IMR-90 (cell line): ENCODE measurements around the gene NPR3. TPM values are rescaled to one million over a fixed set of nuclear protein-coding genes. Genes with fewer than 3 reads are reported as not detected.
A peak's percentile ranks its signal among the peaks of the same experiment; 100 is the strongest.

Source experiments
- ATAC-seq: fragments of 200-7000 bp; cut with Tn5 transposase; 2 replicates; pipeline ENCODE4 v1.9.1; 2020; ENCODE audit warnings: low read depth, mild to moderate bottlenecking, moderate library complexity
- BruUV-seq: library from RNA; stranded (reverse); fragments of 400-500 nt; replicated peaks from 2 replicates; lab custom pipeline; 2021; lab: Mats Ljungman, UMichigan
- CTCF ChIA-PET: fragments of 300-600 bp; formaldehyde crosslinking; extraction: SDS; loops from one replicate; lab custom pipeline; 2021; ENCODE audit warnings: antibody characterized with exemption; lab: Yijun Ruan, JAX
- POLR2A ChIA-PET: fragments of 300-600 bp; sonication (Branson Sonifier 250); formaldehyde crosslinking; loops from one replicate; lab custom pipeline; 2022; ENCODE audit warnings: antibody characterized with exemption; ENCODE audit not compliant: unreplicated experiment; lab: Charles Lee
- DNase-seq: peaks from one replicate; pipeline ENCODE4 v3.0.0; 2013
- H2AFZ ChIP-seq: replicated peaks from 2 replicates; pipeline ENCODE3; 2013; ENCODE audit warnings: low read length, mild to moderate bottlenecking; ENCODE audit not compliant: poor library complexity
- H2AK5ac ChIP-seq: 2 replicates; pipeline ENCODE4 v1.6.1; 2013; ENCODE audit warnings: low read depth, low read length, inconsistent platforms
- H2AK9ac ChIP-seq: replicated peaks from 2 replicates; pipeline ENCODE3; 2013; ENCODE audit warnings: mild to moderate bottlenecking, low read depth, low read length, moderate library complexity; ENCODE audit not compliant: poor library complexity
- H2BK120ac ChIP-seq: 2 replicates; pipeline ENCODE4 v1.6.1; 2013; ENCODE audit warnings: low read depth, low read length, inconsistent platforms
- H2BK15ac ChIP-seq: 3 replicates; pipeline ENCODE4 v1.6.1; 2013; ENCODE audit warnings: low read depth, low read length, inconsistent platforms
- H2BK20ac ChIP-seq: 2 replicates; pipeline ENCODE4 v1.6.1; 2013; ENCODE audit warnings: low read depth, mild to moderate bottlenecking, inconsistent platforms, low read length, moderate library complexity
- H2BK5ac ChIP-seq: 2 replicates; pipeline ENCODE4 v1.6.1; 2013; ENCODE audit warnings: mild to moderate bottlenecking, low read depth, low read length, inconsistent platforms; ENCODE audit not compliant: poor library complexity, severe bottlenecking
- H3K14ac ChIP-seq: replicated peaks from 2 replicates; pipeline ENCODE4 v1.6.1; 2013; ENCODE audit warnings: low read depth, low read length, inconsistent platforms
- H3K18ac ChIP-seq: 2 replicates; pipeline ENCODE4 v1.6.1; 2013; ENCODE audit warnings: low read depth, low read length, control low read depth
- H3K23ac ChIP-seq: 2 replicates; pipeline ENCODE4 v1.6.1; 2013; ENCODE audit warnings: low read depth, low read length, inconsistent platforms
- H3K27ac ChIP-seq: 2 replicates; pipeline ENCODE4 v1.5.1; 2013; ENCODE audit warnings: mild to moderate bottlenecking, control low read depth, low read length; ENCODE audit not compliant: insufficient read depth
- H3K27me3 ChIP-seq: 2 replicates; pipeline ENCODE4 v1.6.1; 2013; ENCODE audit warnings: low read length; ENCODE audit not compliant: control insufficient read depth, insufficient read depth
- H3K36me3 ChIP-seq: 2 replicates; pipeline ENCODE4 v1.6.1; 2013; ENCODE audit warnings: low read length, mixed read lengths; ENCODE audit not compliant: control insufficient read depth, insufficient read depth
- H3K4ac ChIP-seq: 2 replicates; pipeline ENCODE4 v1.6.1; 2013; ENCODE audit warnings: low read depth, low read length, inconsistent platforms
- H3K4me1 ChIP-seq: 2 replicates; pipeline ENCODE4 v1.6.1; 2013; ENCODE audit warnings: low read length, mixed read lengths; ENCODE audit not compliant: control insufficient read depth, insufficient read depth
- H3K4me2 ChIP-seq: 2 replicates; pipeline ENCODE4 v1.6.1; 2013; ENCODE audit warnings: low read depth, mild to moderate bottlenecking, control low read depth, low read length, moderate library complexity
- H3K4me3 ChIP-seq: 2 replicates; pipeline ENCODE4 v1.5.1; 2013; ENCODE audit warnings: low read depth, mild to moderate bottlenecking, control low read depth, low read length, moderate library complexity; ENCODE audit not compliant: insufficient read depth
- H3K56ac ChIP-seq: 2 replicates; pipeline ENCODE4 v1.6.1; 2013; ENCODE audit warnings: low read length, inconsistent platforms; ENCODE audit not compliant: insufficient read depth; ENCODE audit errors: extremely low read depth
- H3K79me1 ChIP-seq, 2 experiments: 2 replicates each; pipeline ENCODE4 v1.6.1; 2013; ENCODE audit warnings: low read length in 2 of 2, inconsistent platforms in 1 of 2, low read depth in 1 of 2
- H3K9ac ChIP-seq: 2 replicates; pipeline ENCODE4 v1.6.1; 2013; ENCODE audit warnings: low read depth, low read length, control low read depth
- H3K9me1 ChIP-seq: 2 replicates; pipeline ENCODE4 v1.6.1; 2013; ENCODE audit warnings: low read length, inconsistent platforms; ENCODE audit not compliant: insufficient read depth
- H3K9me3 ChIP-seq: 2 replicates; pipeline ENCODE4 v1.6.1; 2013; ENCODE audit warnings: low read length; ENCODE audit not compliant: control insufficient read depth, insufficient read depth
- H4K20me1 ChIP-seq: 2 replicates; pipeline ENCODE4 v1.6.1; 2013; ENCODE audit warnings: low read length, inconsistent platforms; ENCODE audit not compliant: insufficient read depth
- H4K5ac ChIP-seq: 2 replicates; pipeline ENCODE4 v1.6.1; 2013; ENCODE audit warnings: mild to moderate bottlenecking, low read depth, low read length, control low read depth
- H4K8ac ChIP-seq, 2 experiments: 2 replicates each; pipeline ENCODE4 v1.6.1; 2013; ENCODE audit warnings: low read depth in 2 of 2, low read length in 2 of 2, control low read depth in 1 of 2, inconsistent platforms in 1 of 2
- H4K91ac ChIP-seq: 2 replicates; pipeline ENCODE4 v1.6.1; 2013; ENCODE audit warnings: low read depth, low read length, inconsistent platforms; ENCODE audit not compliant: insufficient read depth
- CHD1 ChIP-seq: IDR thresholded peaks from 2 replicates; pipeline ENCODE4 v1.6.1; 2012; ENCODE audit warnings: low read depth, low read length, improper control_type of control experiment
- CTCF ChIP-seq: conservative IDR thresholded peaks from 2 replicates; pipeline ENCODE4 v1.5.1; 2012; ENCODE audit warnings: mild to moderate bottlenecking, low read depth, low read length, improper control_type of control experiment
- ELK1 ChIP-seq: fragments of 150-350 bp; IDR thresholded peaks from 2 replicates; pipeline ENCODE4 v1.6.1; 2016; ENCODE audit warnings: low read depth, mild to moderate bottlenecking, low read length, moderate library complexity, borderline replicate concordance
- FOS ChIP-seq: fragments of 150-350 bp; IDR thresholded peaks from 2 replicates; pipeline ENCODE4 v1.6.1; 2016; ENCODE audit warnings: low read depth, low read length
- MAFK ChIP-seq: IDR thresholded peaks from 2 replicates; pipeline ENCODE4 v1.6.1; 2012; ENCODE audit warnings: low read depth, low read length, improper control_type of control experiment
- MAZ ChIP-seq: IDR thresholded peaks from 2 replicates; pipeline ENCODE4 v1.6.1; 2012; ENCODE audit warnings: low read depth, mild to moderate bottlenecking, low read length, improper control_type of control experiment, moderate library complexity, borderline replicate concordance
- MXI1 ChIP-seq: IDR thresholded peaks from 2 replicates; pipeline ENCODE4 v1.6.1; 2012; ENCODE audit warnings: low read depth, mild to moderate bottlenecking, low read length, moderate library complexity, borderline replicate concordance
- NFE2L2 ChIP-seq: fragments of 150-350 bp; IDR thresholded peaks from 2 replicates; pipeline ENCODE4 v1.6.1; 2016; ENCODE audit warnings: low read depth, mild to moderate bottlenecking, low read length
- POLR2A ChIP-seq: IDR thresholded peaks from 2 replicates; pipeline ENCODE4 v1.6.1; 2012; ENCODE audit warnings: mild to moderate bottlenecking, low read depth, low read length
- RAD21 ChIP-seq: IDR thresholded peaks from 2 replicates; pipeline ENCODE4 v1.6.1; 2012; ENCODE audit warnings: low read length, improper control_type of control experiment
- RCOR1 ChIP-seq: IDR thresholded peaks from 2 replicates; pipeline ENCODE4 v1.6.1; 2012; ENCODE audit warnings: mild to moderate bottlenecking, low read length, improper control_type of control experiment; ENCODE audit not compliant: insufficient replicate concordance
- RFX5 ChIP-seq: IDR thresholded peaks from 2 replicates; pipeline ENCODE4 v1.8.0; 2012; ENCODE audit warnings: low read depth, mild to moderate bottlenecking, low read length, moderate library complexity
- SMC3 ChIP-seq: fragments of 150-350 bp; IDR thresholded peaks from 2 replicates; pipeline ENCODE4 v1.6.1; 2016; ENCODE audit warnings: low read depth, mild to moderate bottlenecking, antibody characterized with exemption, low read length, moderate library complexity
- USF2 ChIP-seq: fragments of 150-350 bp; IDR thresholded peaks from 2 replicates; pipeline ENCODE4 v1.6.1; 2017; ENCODE audit warnings: mild to moderate bottlenecking, antibody characterized with exemption, low read length, low read depth
- WGBS, 2 experiments: methylation state at CpG; one replicate each; pipeline versions ENCODE4 v1.1.5 to v1.1.7; 2013; ENCODE audit warnings: missing lambda C conversion rate in 2 of 2; ENCODE audit not compliant: insufficient read length in 1 of 2; ENCODE audit errors: extremely low coverage in 2 of 2; 5-methylcytosine and 5-hydroxymethylcytosine counted together
- dilution Hi-C: fragments of 300-500 bp; cut with HindIII; formaldehyde crosslinking; loops from one replicate; pipeline ENCODE4 v1.14.3; 2018; ENCODE audit warnings: low sequenced_read_pairs; ENCODE audit not compliant: unreplicated experiment
- in situ Hi-C: fragments of 300-500 bp; cut with MboI; formaldehyde crosslinking; loops from 3 replicates; pipeline ENCODE4 v1.14.3; 2019; ENCODE audit warnings: low sequenced_read_pairs, inconsistent platforms, mixed read lengths
- intact Hi-C: fragments of 100-400 bp; cut with micrococcal nuclease; formaldehyde crosslinking; loops from 2 replicates; pipeline ENCODE4 v1.10.0; 2022
- polyA plus RNA-seq, 3 experiments: library from polyadenylated mRNA; depleted of rRNA; stranded (reverse); fragments of >200 nt; gene quantifications; 2 replicates each; pipeline ENCODE4 v1.2.3, GENCODE V29; 2012; ENCODE audit warnings: low replicate concordance in 1 of 3
- total RNA-seq: library from RNA; depleted of rRNA; stranded (reverse); fragments of >200 nt; gene quantifications from 2 replicates; pipeline ENCODE4 v1.2.3, GENCODE V29; 2012

The NPR3 gene
- total and polyA plus RNA-seq, 2 of the 4 experiments (the other 2 are of a cell fraction), result 24.6 to 88.2 TPM

GRCh38 chr5:32713770-32714381 is 2.8 kb downstream of the NPR3 start:
- Histone ChIP-seq H3K27me3 (no peaks in the 10 kb centered on the region), H3K27ac (peak overlapping the region; percentile 33), H4K20me1 (no peaks in the 10 kb centered on the region), H4K91ac (peak overlapping the region; percentile 72; the same call in 1 of the 2 replicates), H3K9ac (peak overlapping the region; percentile 80), H3K23ac (0 out of 2 replicates have a peak overlapping the region, but pooled peaks have one; percentile 48), H2BK20ac (no peak overlapping the region), H3K4ac (no peak overlapping the region), H3K4me2 (peak overlapping the region; percentile 85), H3K4me3 (peak overlapping the region; percentile 72), H3K56ac (no peak overlapping the region), H3K18ac (peak overlapping the region; percentile 32; the same call in 1 of the 2 replicates), H3K14ac (no peak overlapping the region; the same call in 1 of the 2 replicates), H3K79me1 (no peaks in the 10 kb centered on the region; a peak in 2 of 4 replicates), H4K8ac (peak overlapping the region; percentile 22 to 53; a peak in 2 of 4 replicates), H3K36me3 (peaks cover 3% of the 10 kb centered on the region), H2AK9ac (peak overlapping the region; percentile 31), H2BK120ac (peak overlapping the region; percentile 58), H3K9me3 (no peaks in the 10 kb centered on the region), H2BK15ac (peak overlapping the region; percentile 42; the same call in 1 of the 3 replicates), H4K5ac (peak overlapping the region; percentile 22), H3K9me1 (no peaks in the 10 kb centered on the region; the same call in 1 of the 2 replicates), H2AFZ (peak overlapping the region; percentile 87), H2BK5ac (no peak overlapping the region), H2AK5ac (peak overlapping the region; percentile 2; the same call in 1 of the 2 replicates), H3K4me1 (no peaks in the 10 kb centered on the region; the same call in none of the 2 replicates)
- in situ Hi-C loops (loop anchor here (10.0 kb wide), 2 partner anchors 201 to 461 kb away; no protein-coding TSS in a partner anchor), dilution Hi-C loops (no loop called here), intact Hi-C loops (loop anchor here (2.0 to 5.0 kb wide), 4 partner anchors 47 to 658 kb away; no protein-coding TSS in a partner anchor)
- no TSS peak for BruUV-seq
- ATAC-seq (peak; percentile 4; the same call in 1 of the 2 replicates), DNase-seq (peak; percentile 57)
- WGBS, 2 experiments, result 9% methylated on average over 20 of the region's 37 CpGs; no CpG with 5 or more reads in 1 of the 2 experiments
- CTCF ChIA-PET, result no interaction called here
- POLR2A ChIA-PET, result no interaction called here
- TF ChIP-seq POLR2A (no peak), RFX5 (no peak), MAFK (peak; percentile 49; the same call in 1 of the 2 replicates), MAZ (no peak), RAD21 (no peak), FOS (no peak), CHD1 (no peak), NFE2L2 (no peak), ELK1 (no peak), SMC3 (no peak), RCOR1 (no peak), MXI1 (peak; percentile 80; the same call in 1 of the 2 replicates), CTCF (no peak), USF2 (0 out of 2 replicates have a peak, but pooled peaks have one; percentile 37)
